ENCODE results near the gene DYRK1A. TPM values are rescaled to one million over a fixed set of nuclear protein-coding genes. Genes with fewer than 3 reads are reported as not detected.

The DYRK1A gene
- total and polyA plus RNA-seq, 2 of the 13 experiments (the other 11 are each of a cell fraction or from before 2014, with no cell fraction given) = 24.6 to 34.2 TPM

GRCh38 chr21:37568916-37569315 lies 202.3 kb downstream of the DYRK1A start:
- POLR2A ChIA-PET = no interaction called here
- H3K27me3 ChIP-seq (ENCODE audit: control insufficient read depth in 1 of 2, insufficient read depth in 2 of 2, low read length in 2 of 2) = 0 out of 5 replicates have a peak, but pooled peaks cover 0 to 3% of the 10 kb centered on the region in 2 experiments
- H3K4me3 ChIP-seq (replicated peaks in 1 of 3; ENCODE audit: insufficient read depth in 1 of 3, low read depth in 2 of 3, low read length in 3 of 3) = no peak overlapping the region
- CTCF ChIA-PET (ENCODE audit: low intra/inter-chr PET ratio, low total read pairs) = no interaction called here
- no peak overlapping the region for H2AFZ ChIP-seq (ENCODE audit: low read length)
- no peak for TF ChIP-seq ZNF234 (CRISPR knock-in tag; conservative IDR thresholded peaks at IDR 0.05)
- TF ChIP-seq ZNF878 (CRISPR knock-in tag; IDR thresholded peaks at IDR 0.05) = no peak
- no peak for TF ChIP-seq ZNF30 (CRISPR knock-in tag; IDR thresholded peaks at IDR 0.05)
- no peak for TF ChIP-seq NR0B2 (CRISPR knock-in tag; IDR thresholded peaks at IDR 0.05)
- TF ChIP-seq KAT8 (CRISPR knock-in tag; IDR thresholded peaks at IDR 0.05) = no peak
- no peak for TF ChIP-seq MAFF (IDR thresholded peaks at IDR 0.05; ENCODE audit: low read depth, low read length)
- TF ChIP-seq KLF15 (CRISPR knock-in tag; IDR thresholded peaks at IDR 0.05; ENCODE audit: borderline replicate concordance) = no peak
- no peak for TF ChIP-seq NFE2L2 (IDR thresholded peaks at IDR 0.05; ENCODE audit: low read length)
- TF ChIP-seq ZSCAN12 (CRISPR knock-in tag; IDR thresholded peaks at IDR 0.05) = no peak
- TF ChIP-seq RARA (CRISPR knock-in tag; IDR thresholded peaks at IDR 0.05) = no peak
- no peak for TF ChIP-seq LCORL (IDR thresholded peaks at IDR 0.05)
- no peak for TF ChIP-seq LCORL (CRISPR knock-in tag; IDR thresholded peaks at IDR 0.05)
- no peak for TF ChIP-seq JUNB (CRISPR knock-in tag; IDR thresholded peaks at IDR 0.05; ENCODE audit: borderline replicate concordance)
- no peak for TF ChIP-seq YEATS4 (CRISPR knock-in tag; IDR thresholded peaks at IDR 0.05; ENCODE audit: borderline replicate concordance)
- no peak for TF ChIP-seq ZBTB33 (CRISPR knock-in tag; IDR thresholded peaks at IDR 0.05)
- no peak for TF ChIP-seq DRAP1 (CRISPR knock-in tag; IDR thresholded peaks at IDR 0.05)
- no peak for TF ChIP-seq GPBP1L1 (CRISPR knock-in tag; IDR thresholded peaks at IDR 0.05)
- TF ChIP-seq XBP1 (CRISPR knock-in tag; IDR thresholded peaks at IDR 0.05) = no peak
- TF ChIP-seq TRIM24 (CRISPR knock-in tag; IDR thresholded peaks at IDR 0.05) = no peak
- TF ChIP-seq ZBTB3 (CRISPR knock-in tag; IDR thresholded peaks at IDR 0.05; ENCODE audit: borderline replicate concordance, low read depth) = no peak
- no peak for TF ChIP-seq ZZZ3 (CRISPR knock-in tag; IDR thresholded peaks at IDR 0.05; ENCODE audit: borderline replicate concordance)
- no TSS peak for BruUV-seq (replicated peaks)
- intact Hi-C loops (cut with micrococcal nuclease; ENCODE audit: unreplicated experiment) = no loop called here
- H4K20me1 ChIP-seq (ENCODE audit: insufficient read depth, low read length) = no peaks in the 10 kb centered on the region
- H3K27ac ChIP-seq (ENCODE audit: extremely low read length, insufficient read depth, low read length) = no peak overlapping the region
- DNase-seq (ENCODE audit: low spot score) (no peak), ATAC-seq (no peak), FAIRE-seq (no peak)
- no peak overlapping the region for H3K4me2 ChIP-seq (ENCODE audit: low read depth, low read length)
- 23% methylated on average over 5 of the region's 5 CpGs for WGBS (ENCODE audit: low lambda C conversion rate)
- H3K36me3 ChIP-seq (replicated peaks in 1 of 2; ENCODE audit: control insufficient read depth in 1 of 2, insufficient read depth in 2 of 2, low read length in 2 of 2) = no peaks in the 10 kb centered on the region
- H3K9ac ChIP-seq (ENCODE audit: insufficient read depth, low read depth, low read length) = no peak overlapping the region
- H3K9me3 ChIP-seq (ENCODE audit: low read length) = no peaks in the 10 kb centered on the region
- in situ Hi-C loops (cut with HindIII; ENCODE audit: extremely low pct_ligation_motif_present, low pct_unique_long_range_greater_than_20kb) = no loop called here
- peaks cover 30% of the 10 kb centered on the region for H3K4me1 ChIP-seq (ENCODE audit: insufficient read depth, low read length)
- no peaks in the 10 kb centered on the region for H3K79me2 ChIP-seq (ENCODE audit: insufficient read depth, low read length)
